ENCODE measurements around the gene DZIP1.

The DZIP1 gene

DNA sequence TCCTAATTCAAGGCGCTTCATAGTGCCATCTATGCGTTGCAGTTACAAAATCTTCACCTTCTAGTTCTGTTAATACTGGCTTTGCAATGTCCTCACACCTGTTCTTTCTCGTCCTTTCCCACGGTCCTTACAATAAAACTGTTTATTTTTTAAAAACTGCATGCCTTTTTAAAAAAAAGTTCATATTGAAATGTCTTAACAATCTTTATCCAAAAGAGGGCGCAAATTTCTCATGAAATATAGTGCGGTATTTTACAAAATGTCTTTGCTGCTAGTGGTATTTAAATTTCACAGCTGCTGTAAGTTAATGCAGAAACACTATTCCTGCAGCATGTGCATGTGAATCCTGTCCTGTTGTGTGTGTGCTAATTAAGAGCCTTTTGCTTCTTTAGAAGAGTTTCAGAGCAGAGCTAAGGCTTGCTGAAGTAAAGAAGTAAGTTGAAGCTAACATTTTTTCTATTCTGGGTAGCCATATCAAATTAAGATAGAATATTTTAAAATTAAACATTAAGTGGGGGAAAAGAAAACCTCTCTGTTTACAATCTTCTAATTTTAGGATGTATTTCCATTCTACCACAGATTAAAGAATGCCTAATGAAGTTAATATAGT is 107.8 kb downstream of the DZIP1 start:
- peak in 1 of 2 experiments; percentile 41 for DNase-seq
- no peak for TF ChIP-seq POLR2A (IDR thresholded peaks at IDR 0.05; ENCODE audit: low read length)
- TF ChIP-seq GATA1 (IDR thresholded peaks at IDR 0.05; ENCODE audit: low read depth, low read length) = no peak

DNA sequence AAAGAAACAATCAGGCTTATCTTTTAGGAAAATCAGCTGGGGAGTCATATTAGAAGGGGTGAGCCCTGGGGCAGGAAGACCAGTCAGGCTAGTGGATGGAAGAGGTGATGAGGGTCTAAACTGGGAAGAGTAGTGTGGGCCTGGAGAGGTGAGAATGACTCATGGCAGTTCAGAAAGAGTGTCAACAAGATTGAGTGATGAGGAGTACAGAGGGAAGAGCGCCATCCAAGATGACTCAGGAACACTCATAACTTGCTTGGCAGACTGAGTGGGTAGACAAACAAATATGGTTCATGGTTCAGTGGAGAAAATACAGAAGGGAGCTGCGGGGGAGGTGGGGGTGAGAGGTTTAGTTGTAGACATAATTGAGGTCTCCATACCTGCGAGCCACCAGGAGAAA is 109.3 kb downstream of the DZIP1 start:
- DNase-seq = peak in 1 of 2 experiments; percentile 41

GRCh38 chr13:95533545-95534160 is 110.9 kb downstream of the DZIP1 start:
- TF ChIP-seq GATA1 (IDR thresholded peaks at IDR 0.05; ENCODE audit: low read depth, low read length) (no peak), POLR2A (IDR thresholded peaks at IDR 0.05; ENCODE audit: low read length) (no peak)
- DNase-seq = no peak

More for the DNA sequence above, 109.3 kb downstream of the DZIP1 start:
- no peak for TF ChIP-seq POLR2A (IDR thresholded peaks at IDR 0.05; ENCODE audit: low read length)

DNA sequence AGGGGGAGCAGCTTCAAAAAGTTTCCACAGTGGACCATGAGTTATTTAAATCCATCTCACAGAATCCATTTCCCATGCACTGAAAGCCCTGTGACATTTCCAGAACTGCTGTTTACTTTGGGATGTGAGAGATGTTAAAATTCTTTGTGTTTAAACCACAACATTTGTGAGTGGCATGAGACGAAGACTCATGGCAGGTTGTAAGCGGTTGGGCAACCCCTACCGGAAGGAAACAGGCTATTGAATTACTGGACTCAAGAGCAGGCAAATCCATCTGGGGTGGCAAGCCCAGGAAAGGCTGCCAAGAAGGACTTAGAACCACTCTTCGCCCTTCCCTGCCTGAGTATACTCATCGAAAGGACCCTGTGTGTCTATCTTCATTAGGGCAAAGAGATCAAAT is 114.3 kb downstream of the DZIP1 start:
- TF ChIP-seq POLR2A (IDR thresholded peaks at IDR 0.05; ENCODE audit: low read length) (no peak), GATA1 (IDR thresholded peaks at IDR 0.05; ENCODE audit: low read depth, low read length) (no peak)
- DNase-seq = no peak
